Spleen (tissue), 7 donors: Measurements from ENCODE around the gene FTO.

ENCODE experiments used
- POLR2A ChIP-seq, 3 donors: fragments of 450-650 bp; IDR thresholded peaks; one replicate each; pipeline ENCODE4 v1.5.1; 2017; ENCODE audit warnings: antibody characterized with exemption in 3 of 3, mild to moderate bottlenecking in 1 of 3
- TF ChIP-seq, protein P1 (sequence below), 11 experiments: fragments of 200-600 bp in 7 of 11; fragments of 450-650 bp in 4 of 11; sonication (generic) in 4 of 11; IDR thresholded peaks in 8 of 11; conservative IDR thresholded peaks in 3 of 11; 1 replicate in 7 of 11; 2 replicates in 4 of 11; pipeline versions ENCODE4 v1.4.0 to v1.8.0; 2016 to 2021; ENCODE audit warnings: antibody characterized with exemption in 11 of 11, inconsistent platforms in 4 of 11, mild to moderate bottlenecking in 1 of 11
- donor health status: DM: no; HTN: no; CAD: no; lungs with moderate emphysema.
- donor health status: DM: no; HTN: no; CAD: no.
- donor health status: DM: no; HTN: no; CAD: no.

DNA sequence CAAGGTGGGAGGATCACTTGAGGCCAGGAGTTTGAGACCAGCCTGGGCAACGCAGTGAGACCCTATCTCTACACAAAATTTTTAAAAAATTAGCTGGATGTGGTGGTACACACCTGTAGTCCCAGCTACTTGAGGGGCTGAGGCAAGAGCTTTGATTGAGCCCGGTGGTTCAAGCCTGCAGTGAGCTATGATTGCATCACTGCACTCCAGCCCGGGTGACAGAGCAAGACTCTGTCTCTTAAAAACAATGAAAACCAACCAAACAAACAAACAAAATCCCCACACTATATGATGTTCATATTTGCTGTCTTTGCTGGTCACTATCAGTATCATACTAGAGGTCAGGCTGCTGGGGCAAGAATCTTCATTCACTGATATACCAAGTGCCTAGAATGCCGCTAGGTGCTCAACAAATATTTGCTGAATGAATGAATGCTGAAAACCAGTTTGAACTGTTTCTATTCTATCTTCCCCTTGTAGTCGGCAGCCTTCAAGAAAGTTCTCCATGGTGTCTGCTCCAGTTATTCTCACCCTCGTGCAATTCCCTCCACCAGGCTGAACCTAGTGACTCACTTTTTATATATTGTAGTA is 455.6 kb downstream of the FTO start:
- no peak for TF ChIP-seq POLR2A (IDR thresholded peaks at IDR 0.05)
- TF ChIP-seq, protein P1, sequence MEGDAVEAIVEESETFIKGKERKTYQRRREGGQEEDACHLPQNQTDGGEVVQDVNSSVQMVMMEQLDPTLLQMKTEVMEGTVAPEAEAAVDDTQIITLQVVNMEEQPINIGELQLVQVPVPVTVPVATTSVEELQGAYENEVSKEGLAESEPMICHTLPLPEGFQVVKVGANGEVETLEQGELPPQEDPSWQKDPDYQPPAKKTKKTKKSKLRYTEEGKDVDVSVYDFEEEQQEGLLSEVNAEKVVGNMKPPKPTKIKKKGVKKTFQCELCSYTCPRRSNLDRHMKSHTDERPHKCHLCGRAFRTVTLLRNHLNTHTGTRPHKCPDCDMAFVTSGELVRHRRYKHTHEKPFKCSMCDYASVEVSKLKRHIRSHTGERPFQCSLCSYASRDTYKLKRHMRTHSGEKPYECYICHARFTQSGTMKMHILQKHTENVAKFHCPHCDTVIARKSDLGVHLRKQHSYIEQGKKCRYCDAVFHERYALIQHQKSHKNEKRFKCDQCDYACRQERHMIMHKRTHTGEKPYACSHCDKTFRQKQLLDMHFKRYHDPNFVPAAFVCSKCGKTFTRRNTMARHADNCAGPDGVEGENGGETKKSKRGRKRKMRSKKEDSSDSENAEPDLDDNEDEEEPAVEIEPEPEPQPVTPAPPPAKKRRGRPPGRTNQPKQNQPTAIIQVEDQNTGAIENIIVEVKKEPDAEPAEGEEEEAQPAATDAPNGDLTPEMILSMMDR (IDR thresholded peaks at IDR 0.05 in 8 of 11, conservative IDR thresholded peaks at IDR 0.05 in 3 of 11) = no peak
